ENCODE results near the gene GADD45B.
"Not testable (repeated sequence)": the region's sequence is repeated elsewhere in the genome, so short reads cannot be mapped to it uniquely, and the experiment has no call there.

Gene GADD45B

DNA sequence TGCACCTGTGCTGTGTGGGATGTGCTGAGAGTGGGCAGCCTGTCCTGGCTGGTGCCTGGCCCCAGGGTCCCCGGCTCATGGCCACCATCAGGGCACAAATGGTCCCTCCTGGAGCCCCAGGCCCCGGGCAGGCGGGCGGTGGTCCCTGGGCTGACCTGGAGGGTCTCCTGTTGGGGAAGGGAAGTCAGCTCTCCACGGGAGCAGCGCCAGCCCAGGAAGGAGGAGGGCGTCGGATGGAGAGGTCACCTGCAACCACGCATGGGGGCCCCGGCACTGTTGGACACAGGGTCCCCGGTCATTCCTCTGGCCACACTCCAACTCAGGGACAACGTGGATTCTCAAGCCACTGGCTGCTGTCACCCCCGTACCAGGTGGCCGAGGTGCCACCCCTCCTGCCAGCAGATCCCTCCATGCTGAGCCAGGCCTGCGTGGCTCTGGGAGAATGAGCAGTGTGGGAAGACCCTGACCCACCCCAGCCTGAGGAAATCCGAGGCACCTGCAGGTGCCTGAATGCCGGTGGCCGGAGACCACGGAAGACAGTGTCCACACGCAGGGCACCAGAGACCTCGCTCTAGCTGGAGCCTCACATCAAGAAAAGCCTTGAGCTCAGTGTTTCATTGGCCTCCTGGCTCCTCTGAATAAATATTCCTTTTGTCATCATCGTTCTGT, 32.7 kb upstream of the GADD45B start:
- H3K4me3 ChIP-seq (ENCODE audit: low read depth, low read length), result no peak overlapping the region
- DNase-seq (ENCODE audit: low read depth), result no peak

- DNase-seq (ENCODE audit: low read depth), result no peak
- H3K4me3 ChIP-seq (ENCODE audit: low read depth, low read length), result no peak overlapping the region
These were observed 32.1 kb upstream of the GADD45B start for GRCh38 chr19:2443785-2444182.

DNA sequence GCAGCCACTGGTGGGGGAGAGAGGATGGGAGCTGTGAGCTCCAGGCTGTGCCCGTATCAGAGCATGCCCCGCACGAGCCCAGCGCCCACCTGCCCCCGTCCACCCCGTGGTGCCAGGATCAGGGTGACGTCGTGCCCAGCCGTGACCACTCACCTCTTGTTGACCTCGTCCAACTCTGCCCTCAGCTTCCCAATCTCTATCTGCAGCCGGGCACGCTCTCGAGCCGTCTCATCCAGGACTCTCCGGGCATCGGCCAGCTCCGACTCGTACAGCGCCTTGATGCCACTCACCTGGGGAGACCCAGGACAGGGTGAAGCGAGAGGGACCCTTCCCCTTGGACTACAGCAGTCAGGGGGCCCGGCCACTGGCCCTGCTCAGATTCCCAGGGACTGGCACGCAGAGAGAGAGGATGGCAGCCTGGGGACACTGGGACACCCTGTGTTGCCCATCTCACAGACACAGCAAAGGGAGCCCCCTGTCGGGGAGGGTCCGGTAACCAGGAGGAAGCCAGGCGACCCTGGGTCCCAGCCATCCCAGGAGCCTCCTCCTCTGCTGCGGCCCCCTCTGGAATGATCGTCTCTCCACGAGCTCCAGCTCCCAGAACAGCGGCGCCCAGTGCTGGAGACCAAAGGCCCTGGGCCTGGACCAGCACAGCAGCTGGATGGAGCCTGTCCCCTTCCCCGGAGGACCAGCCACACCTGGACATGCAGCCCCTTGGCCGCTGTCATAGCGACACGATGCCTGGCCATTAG, 31.5 kb upstream of the GADD45B start:
- no peak for DNase-seq (ENCODE audit: low read depth)
- no peak overlapping the region for H3K4me3 ChIP-seq (ENCODE audit: low read depth, low read length)

DNA sequence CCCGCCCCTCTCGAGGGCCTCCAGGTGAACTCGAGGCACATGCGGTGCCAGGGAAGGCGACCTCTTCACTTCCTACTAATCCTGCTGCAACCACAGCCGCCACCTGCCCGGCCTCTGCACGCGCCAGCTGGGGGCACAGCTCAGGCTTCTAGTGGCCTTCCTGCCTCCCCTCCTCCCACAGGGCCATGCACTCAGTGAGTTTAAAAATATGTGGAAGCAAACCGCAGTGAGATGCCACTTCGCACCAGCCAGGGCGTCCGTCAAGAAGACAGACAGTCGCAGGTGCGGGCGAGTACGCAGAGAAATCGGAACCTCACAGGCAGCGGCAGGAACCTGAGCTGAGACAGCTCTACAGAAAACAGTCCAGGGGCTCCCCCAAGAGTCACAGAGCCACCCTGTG, 29.5 kb upstream of the GADD45B start:
- DNase-seq (ENCODE audit: low read depth), result peak; percentile 52
- H3K4me3 ChIP-seq (ENCODE audit: low read depth, low read length), result no peak overlapping the region

- no peak overlapping the region for H3K4me3 ChIP-seq (ENCODE audit: low read depth, low read length)
- no peak for DNase-seq (ENCODE audit: low read depth)
These were observed 26.9 kb upstream of the GADD45B start for GRCh38 chr19:2449019-2449418.

DNA sequence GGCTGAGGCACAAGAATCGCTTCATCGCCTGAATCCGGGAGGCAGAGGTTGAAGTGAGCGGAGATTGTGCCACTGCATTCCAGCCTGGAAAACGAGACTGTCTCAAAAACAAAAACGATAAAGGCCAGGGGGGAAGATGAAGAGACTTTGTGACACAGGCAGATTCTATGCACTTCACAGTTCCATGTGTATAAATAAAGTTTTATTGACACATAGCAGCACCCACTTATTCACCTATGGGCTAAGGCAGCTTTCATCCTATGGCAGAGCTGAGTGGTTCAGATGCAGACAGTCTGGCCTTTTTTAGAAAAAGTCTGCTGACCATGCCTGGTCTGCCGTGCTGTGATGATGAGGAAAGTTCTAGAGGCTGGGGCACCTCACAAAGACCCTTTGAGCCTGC, 24.8 kb upstream of the GADD45B start:
- no peak for DNase-seq (ENCODE audit: low read depth)
- H3K4me3 ChIP-seq (ENCODE audit: low read depth, low read length), result no peak overlapping the region

- DNase-seq (ENCODE audit: low read depth), result no peak
- no peak overlapping the region for H3K4me3 ChIP-seq (ENCODE audit: low read depth, low read length)
These were observed 24.2 kb upstream of the GADD45B start for GRCh38 chr19:2451741-2452140.

DNA sequence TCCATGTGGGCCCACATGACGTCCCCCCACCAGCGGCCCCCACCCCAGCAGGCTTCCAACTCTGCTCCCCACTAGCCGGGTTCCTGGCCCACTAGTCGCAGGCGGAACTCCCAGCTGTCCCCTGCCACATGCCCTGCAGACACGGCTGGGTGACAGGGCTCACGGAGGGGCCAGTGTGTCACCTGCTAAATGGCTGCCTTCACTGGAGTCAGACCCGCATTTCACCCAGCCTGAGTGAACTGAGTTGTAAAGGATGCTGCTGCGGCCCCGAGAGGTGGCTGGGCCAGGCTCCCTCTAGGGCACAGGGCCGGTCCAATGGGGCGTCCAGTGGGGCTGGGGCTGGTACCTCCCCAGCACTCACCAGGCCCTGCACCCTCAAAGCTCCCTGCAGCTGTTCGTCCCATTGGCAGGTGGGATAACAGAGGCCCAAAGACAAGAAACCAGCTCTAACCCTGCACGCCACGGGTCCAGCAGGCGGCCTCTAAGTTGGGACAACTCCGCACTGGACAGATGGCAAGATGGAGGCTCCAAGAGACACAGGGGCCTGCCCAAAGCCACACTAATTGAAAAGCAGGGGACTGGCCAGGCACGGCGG, 22.4 kb upstream of the GADD45B start:
- H3K4me3 ChIP-seq (ENCODE audit: low read depth, low read length), result no peak overlapping the region
- no peak for DNase-seq (ENCODE audit: low read depth)

DNA sequence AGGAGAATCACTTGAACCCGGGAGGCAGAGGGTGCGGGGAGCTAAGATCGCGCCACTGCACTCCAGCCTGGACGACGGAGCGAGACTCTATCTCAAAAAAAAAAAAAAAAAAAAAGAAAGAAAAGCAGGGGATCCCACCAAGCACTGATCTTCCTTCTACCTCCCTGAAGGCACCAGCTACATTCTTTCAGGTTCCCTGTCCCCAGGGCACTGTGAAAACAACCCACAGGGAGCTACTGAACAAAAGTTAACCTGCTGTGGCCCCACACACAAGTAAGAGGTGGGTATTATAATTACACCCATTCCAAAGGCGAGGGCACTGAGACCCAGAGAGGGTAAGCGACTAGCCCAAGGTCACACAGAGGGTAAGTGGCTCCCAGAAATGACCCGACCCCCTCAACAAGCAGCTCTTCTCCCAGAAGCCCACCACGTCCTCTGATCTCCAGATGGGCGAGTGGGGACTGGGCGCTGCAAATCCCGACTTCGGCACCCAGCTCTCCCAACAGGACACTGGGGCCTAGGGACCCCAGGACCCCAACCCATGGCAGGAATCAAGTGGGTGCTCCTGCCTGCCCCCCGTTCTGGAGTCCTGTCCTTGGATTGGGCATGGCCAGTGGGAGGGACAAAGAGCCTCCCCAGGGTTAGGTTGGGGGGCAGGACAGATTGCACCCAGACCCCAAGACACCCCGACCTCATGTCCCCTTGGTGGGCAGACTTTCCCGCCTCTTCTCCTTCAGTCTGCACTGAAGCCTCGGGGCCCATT, 21.5 kb upstream of the GADD45B start:
- H3K4me3 ChIP-seq (ENCODE audit: low read depth, low read length), result no peak overlapping the region
- no peak for DNase-seq (ENCODE audit: low read depth)

DNA sequence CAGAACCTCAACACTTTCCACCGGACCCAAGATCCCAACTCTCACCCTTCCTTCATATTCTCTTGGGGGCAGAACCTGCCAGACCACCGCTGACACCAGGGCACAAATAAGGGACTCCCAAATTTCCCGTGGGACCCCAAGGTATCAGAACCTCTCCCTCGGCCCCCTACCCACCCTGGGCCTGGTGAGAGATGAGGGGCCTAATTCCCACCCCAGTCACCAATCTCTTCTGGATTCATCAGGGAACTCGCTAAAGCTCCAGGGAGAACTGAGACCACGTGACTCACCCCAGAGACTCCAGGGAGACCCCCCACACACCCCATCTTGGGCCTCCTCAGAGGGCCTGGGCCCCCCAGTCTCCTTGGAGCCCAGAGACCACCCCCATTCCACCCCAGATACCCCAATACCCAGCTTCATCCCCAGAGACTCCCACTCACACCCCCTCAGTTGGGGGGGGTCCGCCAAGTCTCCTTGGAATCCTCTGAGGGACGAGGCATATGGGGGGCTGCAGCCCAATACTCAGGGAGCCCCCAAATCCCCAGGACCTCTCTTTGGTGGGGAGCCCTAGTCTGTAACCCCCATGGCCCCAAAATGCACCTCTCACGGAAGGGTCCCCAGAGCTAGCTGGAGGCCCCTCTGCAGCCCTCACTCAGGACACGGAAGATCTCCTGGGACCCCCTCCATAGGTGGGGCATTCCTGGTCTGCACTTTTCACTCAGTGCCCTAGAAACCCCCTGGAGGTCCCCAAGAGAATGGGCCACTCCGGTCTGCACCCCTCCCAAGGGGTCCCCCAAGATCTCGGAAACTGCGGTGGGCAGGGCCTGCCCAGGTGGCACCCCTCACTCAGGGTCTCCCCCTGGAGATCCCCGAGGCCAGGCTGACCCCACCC, 20.7 kb upstream of the GADD45B start:
- H3K4me3 ChIP-seq (ENCODE audit: low read depth, low read length), result peak overlapping the region; percentile 98
- DNase-seq (ENCODE audit: low read depth), result no peak

GRCh38 chr19:2455851-2456570, 19.9 kb upstream of the GADD45B start:
- no peak for DNase-seq (ENCODE audit: low read depth)
- peak overlapping the region; percentile 98 for H3K4me3 ChIP-seq (ENCODE audit: low read depth, low read length)

DNA sequence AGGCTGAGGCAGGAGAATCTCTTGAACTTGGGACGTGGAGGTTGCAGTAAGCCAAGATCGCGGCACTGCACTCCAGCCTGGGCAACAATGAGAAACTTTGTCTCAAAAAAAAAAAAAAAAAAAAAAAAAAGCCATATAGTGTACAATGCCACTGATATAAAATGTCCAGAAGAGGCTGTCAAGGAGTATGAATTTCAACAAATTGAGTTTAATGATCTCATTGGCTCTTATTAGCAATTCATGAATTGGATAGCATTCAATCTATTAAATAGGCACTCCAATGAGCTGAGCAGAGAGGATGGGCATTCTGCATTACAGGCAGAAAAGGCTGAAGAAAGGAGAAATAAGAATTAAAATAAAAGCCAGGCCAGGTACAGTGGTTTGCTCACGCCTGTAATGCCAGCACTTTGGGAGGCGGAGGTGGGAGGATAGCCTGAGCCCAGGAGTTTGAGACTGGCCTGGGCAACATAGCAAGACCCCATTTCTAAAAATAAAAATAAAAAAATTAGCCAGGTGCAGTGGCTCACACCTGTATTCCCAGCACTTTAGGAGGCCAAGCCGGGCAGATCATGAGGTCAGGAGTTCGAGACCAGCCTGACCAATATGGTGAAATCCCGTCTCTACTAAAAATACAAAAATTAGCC, 18.4 kb upstream of the GADD45B start:
- no peak for DNase-seq (ENCODE audit: low read depth)

DNA sequence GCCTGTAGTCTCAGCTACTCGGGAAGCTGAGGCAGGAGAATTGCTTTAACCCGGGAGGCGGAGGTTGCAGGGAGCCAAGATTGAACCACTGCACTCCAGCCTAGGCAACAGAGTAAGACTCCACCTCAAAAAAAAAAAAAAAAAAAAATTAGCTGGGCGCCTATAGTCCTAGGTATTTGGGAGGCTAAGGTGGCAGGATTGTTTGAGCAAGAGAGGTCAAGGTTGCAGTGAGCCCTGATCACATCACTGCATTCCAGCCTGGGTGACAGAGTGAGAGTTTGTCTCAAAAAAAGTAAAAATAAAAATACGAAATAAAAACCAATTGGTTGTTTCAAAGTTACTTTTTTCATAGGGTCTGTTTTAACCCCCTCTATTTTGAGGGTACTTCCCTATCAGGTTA, 17.9 kb upstream of the GADD45B start:
- H3K4me3 ChIP-seq (ENCODE audit: low read depth, low read length), result no peak overlapping the region
- DNase-seq (ENCODE audit: low read depth), result no peak

More for the DNA sequence above, 18.4 kb upstream of the GADD45B start:
- peak overlapping the region; percentile 41 for H3K4me3 ChIP-seq (ENCODE audit: low read depth, low read length)

GRCh38 chr19:2458776-2459175, 17.2 kb upstream of the GADD45B start:
- not testable (repeated sequence) for H3K4me3 ChIP-seq (ENCODE audit: low read depth, low read length); DNase-seq (ENCODE audit: low read depth)

- no peak overlapping the region for H3K4me3 ChIP-seq (ENCODE audit: low read depth, low read length)
- no peak for DNase-seq (ENCODE audit: low read depth)
These were observed 15.7 kb upstream of the GADD45B start for GRCh38 chr19:2460245-2460644.

GRCh38 chr19:2461751-2462634, 13.9 kb upstream of the GADD45B start:
- H3K4me3 ChIP-seq (ENCODE audit: low read depth, low read length), result peak overlapping the region; percentile 68
- no peak for DNase-seq (ENCODE audit: low read depth)

All from skeletal muscle cell (primary cell).